GM18907 (cell line): ENCODE results near the gene TRAF3.
A peak's percentile ranks its signal among the peaks of the same experiment; 100 is the strongest.
"Not testable (repeated sequence)": the region's sequence is repeated elsewhere in the genome, so short reads cannot be mapped to it uniquely, and the experiment has no call there.

ENCODE experiments used
- ATAC-seq: cut with Tn5 transposase; IDR thresholded peaks from one replicate; pipeline ENCODE4 v1.9.1; 2021; ENCODE audit warnings: mild to moderate bottlenecking, moderate library complexity; ENCODE audit not compliant: unreplicated experiment

TRAF3 gene

GRCh38 chr14:102750376-102750775 is 26.9 kb upstream of the TRAF3 start:
- ATAC-seq, result no peak

GRCh38 chr14:102751088-102751487 is 26.2 kb upstream of the TRAF3 start:
- no peak for ATAC-seq

- ATAC-seq, result no peak
Observed at GRCh38 chr14:102752239-102752847, 24.9 kb upstream of the TRAF3 start.

GRCh38 chr14:102754370-102755262 is 22.6 kb upstream of the TRAF3 start:
- no peak for ATAC-seq

GRCh38 chr14:102757646-102758045 is 19.6 kb upstream of the TRAF3 start:
- no peak for ATAC-seq

- ATAC-seq, result no peak
Observed at GRCh38 chr14:102758087-102758486, 19.2 kb upstream of the TRAF3 start.

- ATAC-seq, result no peak
Observed at GRCh38 chr14:102759456-102760187, 17.6 kb upstream of the TRAF3 start.

- no peak for ATAC-seq
Observed at GRCh38 chr14:102760496-102761193, 16.6 kb upstream of the TRAF3 start.

- ATAC-seq, result no peak
Observed at GRCh38 chr14:102761206-102761605, 16.0 kb upstream of the TRAF3 start.

- peak; percentile 61 for ATAC-seq
Observed at GRCh38 chr14:102764220-102764671, 13.0 kb upstream of the TRAF3 start.

GRCh38 chr14:102765770-102766169 is 11.5 kb upstream of the TRAF3 start:
- not testable (repeated sequence) for ATAC-seq

- peak; percentile 58 for ATAC-seq
Observed at GRCh38 chr14:102768223-102769048, 8.8 kb upstream of the TRAF3 start.

GRCh38 chr14:102769049-102769327 is 8.3 kb upstream of the TRAF3 start:
- ATAC-seq, result no peak

GRCh38 chr14:102770147-102771123 is 6.8 kb upstream of the TRAF3 start:
- ATAC-seq, result no peak

- no peak for ATAC-seq
Observed at GRCh38 chr14:102771144-102771543, 6.1 kb upstream of the TRAF3 start.

- ATAC-seq, result no peak
Observed at GRCh38 chr14:102772781-102773570, 4.3 kb upstream of the TRAF3 start.

GRCh38 chr14:102774391-102775153 is 2.7 kb upstream of the TRAF3 start:
- ATAC-seq, result peak; percentile 36
